Measurements from ENCODE around the gene OR1D5. TPM values are rescaled to one million over a fixed set of nuclear protein-coding genes. Genes with fewer than 3 reads are reported as not detected.

The OR1D5 gene
- total RNA-seq, 1 donor from 2014 or later, result not detected

Other genes starting within 250 kb of the OR1D5 start
- not detected for gene OR1D2, start 40.8 kb upstream of the OR1D5 start, total RNA-seq
- not detected for gene OR1G1, start 63.9 kb upstream of the OR1D5 start, total RNA-seq
- gene OR1A2, start 133.9 kb upstream of the OR1D5 start, total RNA-seq, result not detected
- gene OR1A1, start 144.1 kb upstream of the OR1D5 start, total RNA-seq, result not detected
- 0.41 TPM for gene OR3A1, start 234.8 kb upstream of the OR1D5 start, total RNA-seq